ENCODE measurements around the gene CFAP97D2. TPM values are rescaled to one million over a fixed set of nuclear protein-coding genes. Genes with fewer than 3 reads are reported as not detected.
A peak's percentile ranks its signal among the peaks of the same experiment; 100 is the strongest.

The CFAP97D2 gene
- total and polyA plus RNA-seq, 10 donors: 0.05 TPM; not detected in 9

GRCh38 chr13:114269281-114269770 is 90.3 kb downstream of the CFAP97D2 start:
- no peak for DNase-seq
- 78 to 91% (median 84%) methylated on average over 4 of the region's 4 CpGs for WGBS, 5 donors
- Histone ChIP-seq H3K9me3 (no peaks in the 10 kb centered on the region), H3K4me1 (no peaks in the 10 kb centered on the region), H3K27ac (peak overlapping the region in 3 of 8 donors; percentile 48 to 69 (median 53)), H3K4me3 (no peak overlapping the region), H3K36me3 (peaks cover 0 to 100% (median 71%) of the 10 kb centered on the region in 6 donors), H3K27me3 (replicated peaks in 1 of 7) (no peaks in the 10 kb centered on the region)
- intact Hi-C loops (cut with DNase I; ENCODE audit: low total_unique reads): no loop called here
- no peak for TF ChIP-seq CTCF (IDR thresholded peaks at IDR 0.05 in 8 of 11, conservative IDR thresholded peaks at IDR 0.05 in 3 of 11)
- TF ChIP-seq POLR2A (IDR thresholded peaks at IDR 0.05): no peak
- no peak for TF ChIP-seq POLR2AphosphoS5 (IDR thresholded peaks at IDR 0.05)

Small RNA genes lying within 50 kb of the gene (microRNA-seq; reads per million reads assigned to microRNA genes)
- gene MIR548AR: 0 to 0.36 (median 0) reads per million in 3 donors

Small RNA genes lying within 50 kb of the gene (small RNA-seq; reads per million reads assigned to genes)
- gene MIR548AR: 0 reads per million in 4 donors

Other genes starting within 250 kb of the CFAP97D2 start
- 1 to 10 TPM in 5 of 7 donors, under 1 TPM in 2; 0.83 to 4.2 (median 2.6) TPM for gene C13orf46, start 205.2 kb upstream of the CFAP97D2 start, total RNA-seq
- under 1 TPM; 0.09 to 0.70 (median 0.13) TPM for gene C13orf46, start 205.2 kb upstream of the CFAP97D2 start, polyA plus RNA-seq
- gene RASA3, start 46.6 kb upstream of the CFAP97D2 start, total RNA-seq: 10 to 100 TPM; 35.9 to 52.8 (median 52.0) TPM
- gene RASA3, start 46.6 kb upstream of the CFAP97D2 start, polyA plus RNA-seq: 10 to 100 TPM; 11.7 to 17.2 (median 12.1) TPM
- 10 to 100 TPM; 50.1 to 75.8 (median 68.1) TPM for gene CDC16, start 55.6 kb downstream of the CFAP97D2 start, total RNA-seq
- gene CDC16, start 55.6 kb downstream of the CFAP97D2 start, polyA plus RNA-seq: 10 to 100 TPM; 51.8 to 74.1 (median 55.2) TPM
- 10 to 100 TPM; 33.0 to 59.7 (median 46.8) TPM for gene UPF3A, start 102.3 kb downstream of the CFAP97D2 start, total RNA-seq
- gene UPF3A, start 102.3 kb downstream of the CFAP97D2 start, polyA plus RNA-seq: 10 to 100 TPM; 40.2 to 58.0 (median 54.5) TPM
- gene CHAMP1, start 135.2 kb downstream of the CFAP97D2 start, total RNA-seq: 10 to 100 TPM; 20.5 to 49.8 (median 23.2) TPM
- 1 to 10 TPM; 3.8 to 7.0 (median 5.7) TPM for gene CHAMP1, start 135.2 kb downstream of the CFAP97D2 start, polyA plus RNA-seq